ENCODE measurements around the gene CALR. TPM values are rescaled to one million over a fixed set of nuclear protein-coding genes. Genes with fewer than 3 reads are reported as not detected.

The CALR gene
- total and polyA plus RNA-seq, 9 of the 15 experiments (the other 6 are each of a cell fraction or from before 2014, with no cell fraction given), result 126 to 811 (median 642) TPM

DNA sequence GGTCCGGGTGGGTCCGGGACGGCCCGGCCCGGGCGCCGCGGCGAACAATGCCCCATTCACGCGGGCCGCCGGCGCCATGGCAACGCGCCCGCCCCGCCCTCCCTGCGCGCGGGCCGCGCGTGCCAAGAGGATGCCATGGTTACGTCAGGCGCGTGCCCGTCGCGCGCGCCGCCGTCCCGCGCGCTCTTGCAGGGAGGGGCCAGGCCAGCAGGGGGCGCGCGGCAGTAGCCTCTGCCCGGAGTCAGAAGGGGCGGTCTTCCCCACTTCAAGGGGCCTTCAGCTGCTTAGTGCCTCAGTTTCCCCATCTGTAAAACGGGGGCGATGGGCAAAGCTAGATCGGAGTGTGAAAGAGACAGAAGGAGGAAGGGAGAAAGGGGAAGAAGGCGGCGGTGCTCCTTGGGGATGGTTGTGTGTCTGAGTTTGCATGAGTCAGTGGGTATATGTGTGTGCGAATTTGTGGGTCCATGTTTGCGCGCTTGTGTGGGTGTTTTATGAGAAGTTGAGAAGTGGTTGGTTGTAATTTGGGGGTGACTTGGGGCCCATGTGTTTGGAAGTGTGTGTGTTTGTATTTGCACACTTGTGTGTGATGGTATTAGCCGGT lies 45.2 kb downstream of the CALR start (continued):
- TF ChIP-seq HNRNPK (IDR thresholded peaks at IDR 0.05; ENCODE audit: low read depth, low read length, poor library complexity, severe bottlenecking) (no peak), CREM (IDR thresholded peaks at IDR 0.05; ENCODE audit: low read depth) (peak; percentile 84), DMBX1 (CRISPR knock-in tag; IDR thresholded peaks at IDR 0.05; ENCODE audit: borderline replicate concordance) (peak; percentile 89), ELF4 (CRISPR knock-in tag; IDR thresholded peaks at IDR 0.05) (peak; percentile 37; the same call in 1 of the 2 replicates), ZNF717 (CRISPR knock-in tag; IDR thresholded peaks at IDR 0.05) (no peak), NEUROD1 (IDR thresholded peaks at IDR 0.05; ENCODE audit: borderline replicate concordance, low read depth, low read length, partially characterized antibody) (no peak), FOXK1 (CRISPR knock-in tag; IDR thresholded peaks at IDR 0.05; ENCODE audit: borderline replicate concordance) (no peak), BACH1 (tag; IDR thresholded peaks at IDR 0.05) (0 out of 2 replicates have a peak, but pooled peaks have one; percentile 42), TFAM (CRISPR knock-in tag; conservative IDR thresholded peaks at IDR 0.05) (no peak), MAFK (IDR thresholded peaks at IDR 0.05; ENCODE audit: low read length) (peak; percentile 21; the same call in 1 of the 2 replicates), ZBTB2 (IDR thresholded peaks at IDR 0.05) (0 out of 2 replicates have a peak, but pooled peaks have one; percentile 60), ZNF23 (CRISPR knock-in tag; IDR thresholded peaks at IDR 0.05) (no peak), MYC (IDR thresholded peaks at IDR 0.05; ENCODE audit: low read depth, low read length) (peak; percentile 53), MYC (CRISPR knock-in tag; IDR thresholded peaks at IDR 0.05; ENCODE audit: borderline replicate concordance, low read depth) (no peak), E2F8 (IDR thresholded peaks at IDR 0.05; ENCODE audit: low read depth, partially characterized antibody) (peak; percentile 75), HIVEP1 (CRISPR knock-in tag; IDR thresholded peaks at IDR 0.05) (no peak), CSDE1 (IDR thresholded peaks at IDR 0.05) (no peak), ELK3 (CRISPR knock-in tag; IDR thresholded peaks at IDR 0.05) (no peak), TAF9B (IDR thresholded peaks at IDR 0.05; ENCODE audit: partially characterized antibody) (no peak), SAFB (IDR thresholded peaks at IDR 0.05; ENCODE audit: borderline replicate concordance, low read depth, low read length) (no peak), RBM25 (IDR thresholded peaks at IDR 0.05; ENCODE audit: low read depth, low read length, severe bottlenecking) (no peak), MCM2 (IDR thresholded peaks at IDR 0.05; ENCODE audit: low read depth) (no peak)
- TF ChIP-seq, protein P1, sequence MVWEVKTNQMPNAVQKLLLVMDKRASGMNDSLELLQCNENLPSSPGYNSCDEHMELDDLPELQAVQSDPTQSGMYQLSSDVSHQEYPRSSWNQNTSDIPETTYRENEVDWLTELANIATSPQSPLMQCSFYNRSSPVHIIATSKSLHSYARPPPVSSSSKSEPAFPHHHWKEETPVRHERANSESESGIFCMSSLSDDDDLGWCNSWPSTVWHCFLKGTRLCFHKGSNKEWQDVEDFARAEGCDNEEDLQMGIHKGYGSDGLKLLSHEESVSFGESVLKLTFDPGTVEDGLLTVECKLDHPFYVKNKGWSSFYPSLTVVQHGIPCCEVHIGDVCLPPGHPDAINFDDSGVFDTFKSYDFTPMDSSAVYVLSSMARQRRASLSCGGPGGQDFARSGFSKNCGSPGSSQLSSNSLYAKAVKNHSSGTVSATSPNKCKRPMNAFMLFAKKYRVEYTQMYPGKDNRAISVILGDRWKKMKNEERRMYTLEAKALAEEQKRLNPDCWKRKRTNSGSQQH (CRISPR knock-in tag; IDR thresholded peaks at IDR 0.05), result no peak
